Lower lobe of right lung (tissue), 2 donors: ENCODE results near the gene SHISAL1. TPM values are rescaled to one million over a fixed set of nuclear protein-coding genes. Genes with fewer than 3 reads are reported as not detected.

Experiments used
- ATAC-seq, 2 donors: fragments of 200-7000 bp; cut with Tn5 transposase; one replicate each; pipeline ENCODE4 v1.9.1; 2020 to 2022; ENCODE audit warnings: mild to moderate bottlenecking in 2 of 2, moderate library complexity in 2 of 2
- DNase-seq: peaks from one replicate; pipeline ENCODE4 v3.0.0-alpha.2; 2020
- H3K27ac ChIP-seq: fragments of 200-600 bp; one replicate; pipeline ENCODE4 v1.8.0; 2022
- H3K27me3 ChIP-seq: fragments of 200-600 bp; one replicate; pipeline ENCODE4 v1.8.0; 2022; ENCODE audit warnings: low read depth
- H3K36me3 ChIP-seq: fragments of 200-600 bp; one replicate; pipeline ENCODE4 v1.8.0; 2022; ENCODE audit warnings: mild to moderate bottlenecking
- H3K4me1 ChIP-seq: fragments of 200-600 bp; one replicate; pipeline ENCODE4 v1.8.0; 2022
- H3K4me3 ChIP-seq: fragments of 200-600 bp; one replicate; pipeline ENCODE4 v1.8.0; 2022; ENCODE audit warnings: mild to moderate bottlenecking
- H3K9me3 ChIP-seq: fragments of 200-600 bp; one replicate; pipeline ENCODE4 v1.8.0; 2022
- CTCF ChIP-seq: fragments of 200-600 bp; IDR thresholded peaks from one replicate; pipeline ENCODE4 v1.8.0; 2022; ENCODE audit warnings: antibody characterized with exemption, mild to moderate bottlenecking
- intact Hi-C: fragments of 100-400 bp; cut with DNase I; formaldehyde crosslinking; loops from one replicate; pipeline ENCODE4 v1.11.0; 2022
- total RNA-seq: library from RNA; stranded (reverse); fragmentation: NEBNext Ultra II Directional; extraction: Animal tissue kit (Norgen Biotek cat#: 25700); gene quantifications from one replicate; pipeline ENCODE4 v1.2.1, GENCODE V29; 2021
- donor health status: DM: no; HTN: yes; CAD: no; lungs with severe emphysema.

Gene SHISAL1
- total RNA-seq, 1 donor from 2014 or later, result 0.32 TPM

DNA sequence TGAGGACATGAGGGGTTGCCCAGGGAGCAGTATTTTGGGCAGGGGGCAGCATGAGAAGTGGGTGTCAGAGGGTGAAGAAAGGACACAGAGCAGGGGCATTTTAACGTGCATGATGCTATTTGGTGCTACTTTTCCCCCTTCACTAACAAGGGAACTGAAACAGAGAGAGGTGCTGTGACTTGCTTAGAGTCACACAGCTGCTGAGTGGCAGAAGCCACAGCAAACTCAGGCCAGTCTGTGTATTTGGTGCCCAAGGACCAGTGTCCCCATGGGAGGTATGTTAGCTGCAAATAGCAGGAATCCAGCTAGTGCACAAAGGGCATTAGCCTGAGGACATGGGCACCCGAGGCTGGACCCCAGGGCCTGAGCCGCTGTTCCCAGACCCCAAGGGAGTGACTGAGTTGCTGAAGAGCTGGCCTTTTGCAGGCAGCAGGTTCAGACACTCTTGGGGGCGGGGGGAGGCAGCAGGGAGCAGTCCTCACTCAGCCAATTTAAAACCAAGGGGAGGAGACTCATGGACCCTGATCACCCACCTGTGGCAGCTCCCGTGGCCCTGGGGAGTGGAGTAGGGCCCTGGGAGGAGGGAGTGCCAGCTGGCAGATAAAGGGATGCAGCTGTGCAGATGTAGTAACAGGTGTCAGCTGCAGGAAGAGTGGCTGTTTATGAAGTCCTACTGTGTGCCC is 117.4 kb downstream of the SHISAL1 start:
- H3K4me1 ChIP-seq, result no peaks in the 10 kb centered on the region
- no peak for DNase-seq
- H3K27ac ChIP-seq, result no peak overlapping the region
- intact Hi-C loops, result no loop called here
- H3K4me3 ChIP-seq, result no peak overlapping the region
- TF ChIP-seq CTCF, result no peak
- H3K36me3 ChIP-seq, result peaks cover 5% of the 10 kb centered on the region
- H3K27me3 ChIP-seq, result peaks cover 11% of the 10 kb centered on the region
- ATAC-seq, result no peak
- H3K9me3 ChIP-seq, result no peaks in the 10 kb centered on the region

GRCh38 chr22:44194569-44194968 is 118.2 kb downstream of the SHISAL1 start:
- intact Hi-C loops, result no loop called here
- DNase-seq (no peak), ATAC-seq (no peak)
- H3K4me3 ChIP-seq, result no peak overlapping the region
- H3K27me3 ChIP-seq, result peaks cover 4% of the 10 kb centered on the region
- no peak for TF ChIP-seq CTCF
- no peaks in the 10 kb centered on the region for H3K9me3 ChIP-seq
- H3K27ac ChIP-seq, result no peak overlapping the region
- H3K36me3 ChIP-seq, result peaks cover 5% of the 10 kb centered on the region
- no peaks in the 10 kb centered on the region for H3K4me1 ChIP-seq

Other genes starting within 250 kb of the SHISAL1 start
- gene PARVG, start 132.0 kb downstream of the SHISAL1 start, total RNA-seq, result 96.2 TPM
- gene RTL6, start 185.3 kb upstream of the SHISAL1 start, total RNA-seq, result 15.4 TPM